Esophagus squamous epithelium (tissue), 4 donors: ENCODE data around the gene LRRC26.

Experiments
- POLR2A ChIP-seq, 4 donors: fragments of 450-650 bp; IDR thresholded peaks; one replicate each; pipeline ENCODE4 v1.6.1; 2017; ENCODE audit warnings: antibody characterized with exemption in 4 of 4, mild to moderate bottlenecking in 4 of 4, moderate library complexity in 3 of 4
- TF ChIP-seq, protein P1 (sequence below), 6 experiments: fragments of 450-650 bp in 4 of 6; fragments of 200-600 bp in 2 of 6; sonication (generic) in 2 of 6; IDR thresholded peaks; one replicate each; pipeline ENCODE4 v1.5.1; 2016 to 2019; ENCODE audit warnings: antibody characterized with exemption in 6 of 6, mild to moderate bottlenecking in 4 of 6, moderate library complexity in 4 of 6

DNA sequence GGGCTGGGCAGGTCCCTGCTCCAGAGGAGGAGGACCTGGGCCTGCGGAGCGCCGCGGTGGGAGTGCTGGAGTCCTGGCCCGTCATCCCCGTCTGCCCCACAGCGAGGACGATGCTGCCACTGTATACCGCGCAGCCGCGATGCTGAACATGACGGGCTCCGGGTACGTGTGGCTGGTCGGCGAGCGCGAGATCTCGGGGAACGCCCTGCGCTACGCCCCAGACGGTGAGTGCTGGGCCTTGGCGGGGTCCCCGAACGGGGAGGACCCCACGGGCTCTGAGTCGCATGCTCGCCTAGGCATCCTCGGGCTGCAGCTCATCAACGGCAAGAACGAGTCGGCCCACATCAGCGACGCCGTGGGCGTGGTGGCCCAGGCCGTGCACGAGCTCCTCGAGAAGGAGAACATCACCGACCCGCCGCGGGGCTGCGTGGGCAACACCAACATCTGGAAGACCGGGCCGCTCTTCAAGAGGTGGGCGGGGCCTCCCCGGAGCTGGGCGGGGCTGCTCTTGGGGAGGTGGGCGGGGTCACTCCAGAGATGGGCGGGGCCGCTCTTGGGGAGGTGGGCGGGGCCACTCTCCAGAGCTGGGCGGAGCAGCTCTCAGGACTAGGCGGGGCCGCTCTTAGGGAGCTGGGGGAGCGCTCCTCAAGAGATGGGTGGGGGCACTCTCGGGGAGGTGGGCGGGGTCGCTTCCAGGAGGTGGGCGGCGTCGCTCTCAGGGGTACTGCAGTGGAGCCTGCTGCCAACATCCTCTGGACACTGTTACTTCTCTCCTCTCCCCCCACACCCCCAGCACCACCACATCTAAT, 13.1 kb downstream of the LRRC26 start:
- TF ChIP-seq, protein P1, sequence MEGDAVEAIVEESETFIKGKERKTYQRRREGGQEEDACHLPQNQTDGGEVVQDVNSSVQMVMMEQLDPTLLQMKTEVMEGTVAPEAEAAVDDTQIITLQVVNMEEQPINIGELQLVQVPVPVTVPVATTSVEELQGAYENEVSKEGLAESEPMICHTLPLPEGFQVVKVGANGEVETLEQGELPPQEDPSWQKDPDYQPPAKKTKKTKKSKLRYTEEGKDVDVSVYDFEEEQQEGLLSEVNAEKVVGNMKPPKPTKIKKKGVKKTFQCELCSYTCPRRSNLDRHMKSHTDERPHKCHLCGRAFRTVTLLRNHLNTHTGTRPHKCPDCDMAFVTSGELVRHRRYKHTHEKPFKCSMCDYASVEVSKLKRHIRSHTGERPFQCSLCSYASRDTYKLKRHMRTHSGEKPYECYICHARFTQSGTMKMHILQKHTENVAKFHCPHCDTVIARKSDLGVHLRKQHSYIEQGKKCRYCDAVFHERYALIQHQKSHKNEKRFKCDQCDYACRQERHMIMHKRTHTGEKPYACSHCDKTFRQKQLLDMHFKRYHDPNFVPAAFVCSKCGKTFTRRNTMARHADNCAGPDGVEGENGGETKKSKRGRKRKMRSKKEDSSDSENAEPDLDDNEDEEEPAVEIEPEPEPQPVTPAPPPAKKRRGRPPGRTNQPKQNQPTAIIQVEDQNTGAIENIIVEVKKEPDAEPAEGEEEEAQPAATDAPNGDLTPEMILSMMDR (IDR thresholded peaks at IDR 0.05) = no peak
- no peak for TF ChIP-seq POLR2A (IDR thresholded peaks at IDR 0.05)
